Stimulated activated naive CD8-positive, alpha-beta T cell treated with anti-CD3 and anti-CD28 coated beads, Interleukin-15, Interleukin-2, amounts not matched to agents 100 U/mL and 50 U/mL, for 24 hours (primary cell): Measurements from ENCODE around the gene IER5L.
"Not testable (repeated sequence)": the region's sequence is repeated elsewhere in the genome, so short reads cannot be mapped to it uniquely, and the experiment has no call there.

ENCODE experiments used
- ATAC-seq: fragments of 150-1000 bp; cut with Tn5 transposase; one replicate; pipeline ENCODE4 v1.10.0; 2021
- DNase-seq: peaks from one replicate; pipeline ENCODE4 v3.0.0; 2021

The IER5L gene

GRCh38 chr9:129138476-129139232, 39.4 kb downstream of the IER5L start:
- no peak for DNase-seq
- ATAC-seq: no peak

DNA sequence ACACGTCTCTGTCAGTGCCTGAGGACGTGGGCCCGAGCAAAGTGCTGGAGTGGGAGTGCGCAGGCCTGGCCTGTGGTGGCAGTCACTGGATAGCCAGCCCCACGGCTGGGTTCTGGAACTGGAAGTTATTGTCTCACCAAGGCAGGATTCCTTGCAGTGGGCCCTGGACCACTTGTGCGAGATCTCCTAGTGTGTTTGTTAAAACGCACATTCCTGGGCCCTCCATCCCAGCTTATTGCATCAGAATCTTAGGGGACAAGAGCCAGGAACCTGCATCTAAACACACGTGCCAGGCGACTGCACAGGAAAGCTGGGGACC, 40.0 kb downstream of the IER5L start:
- ATAC-seq (no peak), DNase-seq (no peak)

DNA sequence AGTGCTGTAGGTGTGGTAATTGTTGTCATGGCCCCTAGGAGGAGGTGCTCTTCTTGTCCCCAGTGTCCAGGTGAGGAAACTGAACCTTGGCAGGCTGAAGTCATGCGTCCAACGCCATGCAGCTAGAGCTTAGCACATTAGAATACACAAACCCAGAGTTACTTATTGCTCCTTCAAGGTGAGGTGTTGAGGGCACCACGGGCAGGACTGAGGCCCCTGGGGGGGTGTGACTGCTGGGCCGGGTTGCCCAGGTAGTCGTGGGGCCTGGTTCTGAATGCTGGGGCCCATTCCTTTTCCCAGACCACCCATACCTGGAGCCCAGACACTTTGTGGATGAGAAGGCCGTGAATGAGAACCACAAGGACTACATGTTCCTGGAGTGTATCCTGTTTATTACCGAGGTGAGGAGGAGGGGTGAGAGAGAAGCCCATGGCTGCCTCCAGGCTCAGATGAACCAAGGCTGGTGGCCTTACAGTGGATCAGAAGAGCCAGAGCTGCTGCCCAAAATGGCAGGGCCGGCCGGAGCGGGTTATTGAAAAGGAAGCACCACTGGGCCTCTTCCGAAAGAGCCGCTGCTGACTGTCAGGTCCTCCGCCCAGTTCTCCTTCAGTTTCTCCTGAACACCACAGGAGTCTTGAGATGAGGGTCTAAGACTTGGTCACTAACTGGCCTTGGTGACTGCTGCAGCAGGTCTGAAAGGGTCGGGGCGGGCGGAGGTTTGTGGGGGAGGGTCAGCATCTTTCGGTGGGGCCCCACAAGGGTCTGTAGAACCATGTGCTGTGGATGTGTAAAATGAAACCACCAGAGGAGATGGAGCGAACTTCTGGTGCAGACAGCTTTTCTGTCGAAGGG, 40.5 kb downstream of the IER5L start:
- DNase-seq (no peak), ATAC-seq (no peak)

DNA sequence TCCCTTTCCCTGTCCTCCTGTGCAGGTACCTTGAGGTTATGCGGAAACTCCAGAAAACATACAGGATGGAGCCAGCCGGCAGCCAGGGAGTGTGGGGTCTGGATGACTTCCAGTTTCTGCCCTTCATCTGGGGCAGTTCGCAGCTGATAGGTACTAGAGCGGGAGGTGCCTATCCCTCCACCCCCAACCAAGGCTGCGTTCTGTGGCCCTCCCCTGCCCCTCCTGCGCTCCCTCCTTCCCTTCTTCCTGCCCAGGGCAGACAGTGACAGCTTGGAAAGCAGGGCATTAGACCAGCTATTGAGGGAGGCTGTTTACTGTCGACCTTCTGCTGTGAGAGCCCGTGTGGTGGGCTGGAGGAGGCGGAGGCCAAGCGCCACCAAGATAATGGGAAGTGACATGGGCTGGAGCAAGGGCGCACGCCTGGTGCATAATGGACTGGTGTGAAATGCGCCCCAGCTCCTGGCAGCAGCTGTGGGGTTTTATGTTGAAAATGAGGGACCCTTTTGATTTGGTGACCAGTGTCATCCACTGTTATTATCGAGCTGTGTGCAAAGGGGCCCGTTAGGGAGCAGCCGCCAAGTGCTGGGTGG, 41.5 kb downstream of the IER5L start:
- ATAC-seq (no peak), DNase-seq (no peak)

DNA sequence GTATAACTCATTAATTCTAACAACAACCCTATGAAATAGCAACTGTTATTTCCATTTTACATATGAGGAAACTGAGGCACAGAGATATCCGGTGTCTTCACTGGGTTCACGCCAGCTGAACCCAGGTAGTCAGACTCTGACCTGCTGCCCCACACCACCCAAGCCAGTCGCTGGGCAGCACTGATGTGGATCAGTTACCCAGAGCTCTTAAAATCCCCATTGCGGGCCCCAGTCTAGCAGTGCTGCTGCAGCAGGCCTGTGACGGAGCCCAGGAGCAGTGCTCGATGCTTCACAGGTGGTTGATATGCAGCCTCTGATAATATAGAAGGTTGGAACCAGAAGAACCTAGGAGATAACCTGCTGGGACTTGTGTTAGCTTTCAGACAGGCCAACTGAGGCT, 42.6 kb downstream of the IER5L start:
- DNase-seq (no peak), ATAC-seq (no peak)

DNA sequence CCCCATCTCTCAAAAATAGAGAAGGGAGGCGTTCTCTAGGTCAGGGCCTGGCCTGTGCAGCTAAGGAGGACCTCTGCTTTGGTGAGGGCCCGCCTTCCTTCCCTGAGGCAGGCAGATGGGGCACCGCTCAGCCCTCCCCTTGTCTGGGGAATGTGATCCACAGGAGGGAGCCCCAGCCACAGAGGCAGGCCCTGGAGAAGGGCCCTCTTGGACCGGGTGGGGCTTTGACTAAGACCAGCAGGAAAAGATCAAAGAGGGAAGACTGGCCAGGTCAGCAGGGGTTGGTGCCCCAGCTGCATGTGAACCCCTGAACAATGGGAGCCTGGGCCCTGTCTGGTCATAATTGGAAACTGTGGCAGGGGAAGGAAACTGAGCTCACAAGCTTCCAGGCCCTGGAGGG, 45.0 kb downstream of the IER5L start:
- DNase-seq: no peak
- no peak for ATAC-seq

DNA sequence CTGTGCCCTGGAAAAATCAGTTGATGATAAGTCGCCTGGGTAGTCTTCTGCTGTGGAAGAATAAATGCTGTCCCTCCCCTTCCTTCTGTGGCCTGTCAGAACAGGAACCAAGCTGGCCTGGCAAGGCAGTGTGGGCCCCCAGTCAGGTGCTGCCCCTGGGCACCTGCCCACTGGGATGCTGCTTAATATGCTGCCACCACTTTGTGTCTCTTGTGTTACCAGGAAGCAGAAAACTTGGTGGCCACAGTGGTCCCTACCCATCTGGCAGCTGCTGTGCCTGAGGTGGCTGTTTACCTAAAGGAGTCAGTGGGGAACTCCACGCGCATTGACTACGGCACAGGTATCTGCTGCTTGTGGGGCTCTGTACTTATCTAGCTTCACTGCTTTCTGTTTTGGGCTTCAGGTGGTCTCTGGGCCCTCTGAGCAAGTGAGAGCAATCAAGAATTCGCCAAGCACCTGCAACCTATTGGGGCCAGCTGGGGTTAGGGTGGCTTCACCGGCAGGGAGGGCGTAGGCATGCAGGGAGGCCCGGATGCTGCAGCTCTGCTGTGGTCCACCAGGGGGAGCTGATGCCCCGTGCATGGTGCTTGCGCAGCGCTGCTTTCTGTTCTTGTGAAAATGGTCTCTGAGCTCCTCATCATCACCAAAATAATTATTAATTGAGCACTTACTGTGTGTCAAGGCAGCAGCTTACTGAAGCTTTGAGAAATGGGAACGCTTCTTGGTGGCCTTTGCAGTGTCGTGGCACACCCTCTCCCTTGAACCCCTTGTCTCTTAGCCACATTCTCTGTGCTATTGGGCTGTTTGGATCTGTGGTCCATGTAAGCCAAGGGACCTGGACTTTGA, 46.5 kb downstream of the IER5L start:
- DNase-seq (peak; percentile 88), ATAC-seq (peak; percentile 93)

DNA sequence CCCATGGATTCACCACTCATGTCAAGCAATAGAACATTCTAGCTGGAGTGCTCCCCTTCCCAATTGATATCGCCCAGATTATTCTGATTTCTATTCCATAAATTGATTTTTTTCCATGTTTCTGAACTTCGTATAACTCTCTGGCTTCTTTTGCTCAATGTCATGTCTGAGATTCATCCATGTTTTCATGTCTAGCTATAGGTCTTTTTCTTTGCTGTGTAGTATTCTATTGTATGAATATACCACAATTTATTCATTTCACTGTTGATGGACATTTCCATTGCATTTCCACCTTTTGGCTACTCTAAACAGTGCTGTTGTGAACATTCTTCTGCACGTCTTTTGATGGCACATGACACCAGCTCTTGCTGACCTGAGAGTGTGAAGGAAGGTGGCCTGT, 47.3 kb downstream of the IER5L start:
- DNase-seq: no peak
- no peak for ATAC-seq

DNA sequence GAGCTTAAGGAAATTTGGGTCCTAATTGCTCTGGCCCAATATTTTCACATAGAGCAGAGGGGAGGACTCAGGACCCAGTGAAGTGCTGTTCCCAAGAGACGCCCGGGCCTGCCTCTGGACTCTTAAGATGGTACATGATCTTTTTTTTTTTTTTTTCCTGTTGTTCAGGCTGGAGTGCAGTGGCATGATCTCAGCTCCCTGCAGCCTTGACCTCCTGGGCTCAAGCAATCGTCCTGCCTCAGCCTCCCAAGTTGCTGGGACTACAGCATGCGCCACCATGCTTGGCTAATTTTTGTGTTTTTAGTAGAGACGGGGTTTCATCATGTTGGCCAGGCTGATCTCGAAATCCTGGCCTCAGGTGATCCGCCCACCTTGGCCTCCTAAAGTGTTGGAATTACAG, 47.8 kb downstream of the IER5L start:
- ATAC-seq, DNase-seq: not testable (repeated sequence)

DNA sequence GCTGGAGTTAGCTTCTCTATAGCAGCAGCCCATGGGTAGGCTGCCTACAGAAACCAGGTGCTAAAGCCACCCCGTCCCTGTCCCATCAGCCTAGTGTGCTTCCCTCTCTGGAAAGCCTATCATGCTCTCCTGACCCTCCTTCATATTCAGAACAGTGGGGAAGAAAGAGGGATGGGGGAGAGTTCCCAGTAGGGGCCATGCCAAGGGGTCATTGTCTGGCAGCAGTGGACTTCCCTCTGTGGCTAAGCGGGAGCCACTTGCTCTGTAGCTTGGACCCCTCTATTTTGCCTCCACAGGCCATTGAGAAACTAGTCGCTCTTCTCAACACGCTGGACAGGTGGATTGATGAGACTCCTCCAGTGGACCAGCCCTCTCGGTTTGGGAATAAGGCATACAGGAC, 49.4 kb downstream of the IER5L start:
- no peak for DNase-seq
- no peak for ATAC-seq

- ATAC-seq (no peak), DNase-seq (no peak)
Measured at GRCh38 chr9:129126749-129127618, 51.1 kb downstream of the IER5L start.
